Neural progenitor cell (in vitro differentiated cells): ENCODE results near the gene CRK. TPM values are rescaled to one million over a fixed set of nuclear protein-coding genes. Genes with fewer than 3 reads are reported as not detected.

Experiments
- DNase-seq: peaks from one replicate; pipeline ENCODE4 v3.0.0-alpha.2; 2016; ENCODE audit warnings: low spot score
- H2AFZ ChIP-seq: fragments of 200-600 bp; sonication (generic); replicated peaks from 2 replicates; pipeline ENCODE4 v1.6.1; 2016; ENCODE audit warnings: antibody characterized with exemption
- H3F3A ChIP-seq: fragments of 200-600 bp; sonication (generic); 2 replicates; pipeline ENCODE4 v1.6.1; 2016; ENCODE audit warnings: antibody characterized with exemption, low read depth
- H3K27ac ChIP-seq: fragments of 200-600 bp; sonication (generic); 2 replicates; pipeline ENCODE4 v1.5.1; 2016; ENCODE audit warnings: mild to moderate bottlenecking
- H3K27me3 ChIP-seq: fragments of 200-600 bp; sonication (generic); 2 replicates; pipeline ENCODE4 v1.6.1; 2016; ENCODE audit warnings: mild to moderate bottlenecking, moderate library complexity
- H3K36me3 ChIP-seq: fragments of 200-600 bp; sonication (generic); 2 replicates; pipeline ENCODE4 v1.5.1; 2016
- H3K4me1 ChIP-seq: fragments of 200-600 bp; sonication (generic); 2 replicates; pipeline ENCODE4 v1.6.1; 2016; ENCODE audit warnings: mixed run types
- H3K4me2 ChIP-seq: fragments of 200-600 bp; sonication (generic); 2 replicates; pipeline ENCODE4 v1.6.1; 2016
- H3K4me3 ChIP-seq: fragments of 200-600 bp; sonication (generic); 2 replicates; pipeline ENCODE4 v1.5.1; 2016
- H3K79me2 ChIP-seq: fragments of 200-600 bp; sonication (generic); 2 replicates; pipeline ENCODE4 v1.6.1; 2016; ENCODE audit warnings: low read depth
- H3K9ac ChIP-seq: fragments of 200-600 bp; sonication (generic); 2 replicates; pipeline ENCODE4 v1.6.1; 2016
- H3K9me3 ChIP-seq: fragments of 200-600 bp; sonication (generic); 2 replicates; pipeline ENCODE4 v1.5.1; 2016; ENCODE audit warnings: low read depth
- H4K20me1 ChIP-seq: fragments of 200-600 bp; sonication (generic); 2 replicates; pipeline ENCODE4 v1.6.1; 2016; ENCODE audit warnings: low read depth
- H3K27ac Mint-ChIP-seq: 3 replicates; pipeline ENCODE4 v1.8.0; 2021; ENCODE audit warnings: mixed read lengths
- H3K27me3 Mint-ChIP-seq: 2 replicates; pipeline ENCODE4 v1.8.0; 2022; ENCODE audit warnings: low read depth, mild to moderate bottlenecking, inconsistent platforms, moderate library complexity, mixed read lengths; ENCODE audit not compliant: insufficient read depth
- H3K36me3 Mint-ChIP-seq: 3 replicates; pipeline ENCODE4 v1.8.0; 2021; ENCODE audit warnings: mixed read lengths
- H3K4me1 Mint-ChIP-seq: 3 replicates; pipeline ENCODE4 v1.8.0; 2021; ENCODE audit warnings: mixed read lengths
- H3K4me3 Mint-ChIP-seq: 3 replicates; pipeline ENCODE4 v1.8.0; 2021; ENCODE audit warnings: mild to moderate bottlenecking, moderate library complexity, mixed read lengths
- H3K9me3 Mint-ChIP-seq: 3 replicates; pipeline ENCODE4 v1.8.0; 2020; ENCODE audit warnings: mixed read lengths
- CTCF ChIP-seq: fragments of 200-600 bp; sonication (generic); IDR thresholded peaks from 2 replicates; pipeline ENCODE4 v1.5.1; 2017; ENCODE audit warnings: antibody characterized with exemption, mild to moderate bottlenecking
- EZH2 ChIP-seq: fragments of 200-600 bp; sonication (generic); IDR thresholded peaks from 2 replicates; pipeline ENCODE4 v1.6.1; 2017; ENCODE audit warnings: antibody characterized with exemption, mild to moderate bottlenecking, moderate library complexity
- EZH2phosphoT487 ChIP-seq: fragments of 200-600 bp; sonication (generic); IDR thresholded peaks from 2 replicates; pipeline ENCODE4 v1.6.1; 2017; ENCODE audit warnings: antibody characterized with exemption
- total RNA-seq: library from RNA; depleted of rRNA; stranded (reverse); fragments of >200 nt; gene quantifications from 2 replicates; pipeline ENCODE4 v1.2.3, GENCODE V29; 2015; ENCODE audit warnings: low replicate concordance

The CRK gene
- total RNA-seq, 1 donor from 2014 or later = 59.6 TPM

DNA sequence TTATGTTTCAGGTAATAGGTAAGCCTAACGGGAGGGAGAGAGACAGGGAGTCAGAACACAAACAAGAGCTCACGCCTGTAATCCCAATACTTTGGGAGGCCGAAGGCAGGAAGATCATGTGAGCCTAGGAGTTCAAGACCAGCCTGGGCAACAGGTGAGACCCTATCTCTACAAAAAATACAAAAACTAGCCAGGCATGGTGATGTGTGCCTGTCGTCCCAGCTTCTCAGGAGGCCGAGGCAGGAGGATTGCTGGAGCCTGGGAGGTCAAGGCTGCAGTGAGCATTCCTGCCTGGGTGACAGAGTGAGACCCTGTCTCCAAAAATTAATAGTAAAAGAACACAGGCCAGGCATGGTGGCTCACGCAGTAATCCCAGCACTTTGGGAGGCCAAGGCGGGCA, 83.4 kb downstream of the CRK start:
- Histone ChIP-seq H3K36me3 (no peaks in the 10 kb centered on the region), H3K79me2 (peaks cover 100% of the 10 kb centered on the region), H3K4me3 (no peak overlapping the region), H3K27ac (no peak overlapping the region), H3K27me3 (no peaks in the 10 kb centered on the region), H3K9me3 (no peaks in the 10 kb centered on the region), H3K4me1 (no peaks in the 10 kb centered on the region), H3K9ac (no peak overlapping the region), H4K20me1 (peaks cover 100% of the 10 kb centered on the region), H3K4me2 (no peak overlapping the region), H2AFZ (no peak overlapping the region), H3F3A (peaks cover 51% of the 10 kb centered on the region)
- H3K36me3 Mint-ChIP-seq = peaks cover 20% of the 10 kb centered on the region
- H3K9me3 Mint-ChIP-seq = no peaks in the 10 kb centered on the region
- H3K4me3 Mint-ChIP-seq = no peak overlapping the region
- H3K27ac Mint-ChIP-seq = no peak overlapping the region
- no peak for DNase-seq
- H3K4me1 Mint-ChIP-seq = peaks cover 30% of the 10 kb centered on the region
- TF ChIP-seq CTCF (no peak), EZH2phosphoT487 (no peak), EZH2 (no peak)
- no peaks in the 10 kb centered on the region for H3K27me3 Mint-ChIP-seq

DNA sequence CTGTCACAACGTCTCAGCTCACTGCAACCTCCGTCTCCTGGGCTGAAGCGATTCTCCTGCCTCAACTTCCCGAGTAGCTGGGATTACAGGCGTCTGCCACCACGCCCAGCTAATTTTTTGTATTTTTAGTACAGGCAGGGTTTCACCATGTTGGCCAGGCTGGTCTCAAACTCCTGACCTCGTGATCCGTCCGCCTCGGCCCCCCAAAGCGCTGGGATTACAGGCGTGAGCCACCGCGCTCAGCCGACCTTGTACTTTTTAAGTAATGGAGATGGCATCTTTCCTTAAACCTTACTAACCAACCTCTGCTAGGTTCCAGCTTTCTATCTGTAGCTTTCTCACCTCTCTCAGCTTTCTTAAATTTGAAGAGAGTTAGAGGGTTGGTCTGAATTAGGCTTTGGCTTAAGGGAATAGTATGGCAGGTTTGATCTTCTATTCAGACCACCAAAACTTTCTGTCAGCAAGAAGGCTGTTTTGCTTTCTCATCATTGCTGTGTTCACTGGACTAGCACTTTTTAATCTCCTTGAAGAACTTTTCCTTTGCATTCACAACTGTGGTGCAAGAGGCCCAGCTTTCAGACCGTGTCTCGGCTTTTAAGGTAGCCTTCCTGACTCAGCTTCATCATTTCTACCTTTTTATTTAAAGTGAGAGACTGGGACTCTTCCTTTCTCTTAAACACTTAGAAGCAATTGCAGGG, 84.0 kb downstream of the CRK start:
- H3K36me3 Mint-ChIP-seq = peaks cover 18% of the 10 kb centered on the region
- H3K27me3 Mint-ChIP-seq = no peaks in the 10 kb centered on the region
- Histone ChIP-seq H2AFZ (no peak overlapping the region), H3K27ac (no peak overlapping the region), H4K20me1 (peaks cover 100% of the 10 kb centered on the region), H3K9me3 (no peaks in the 10 kb centered on the region), H3K36me3 (no peaks in the 10 kb centered on the region), H3F3A (peaks cover 57% of the 10 kb centered on the region), H3K4me2 (no peak overlapping the region), H3K9ac (no peak overlapping the region), H3K4me3 (no peak overlapping the region), H3K79me2 (peaks cover 100% of the 10 kb centered on the region), H3K27me3 (no peaks in the 10 kb centered on the region), H3K4me1 (no peaks in the 10 kb centered on the region)
- H3K4me1 Mint-ChIP-seq = peaks cover 32% of the 10 kb centered on the region
- H3K4me3 Mint-ChIP-seq = no peak overlapping the region
- H3K9me3 Mint-ChIP-seq = no peaks in the 10 kb centered on the region
- TF ChIP-seq EZH2 (no peak), CTCF (no peak), EZH2phosphoT487 (no peak)
- DNase-seq = no peak
- H3K27ac Mint-ChIP-seq = no peak overlapping the region

Other genes starting within 250 kb of the CRK start
- gene BHLHA9, start 185.8 kb downstream of the CRK start, total RNA-seq = not detected in 2 replicates
- 0.06 TPM in 1 of 2 replicates, not detected in the other for gene TRARG1, start 176.6 kb downstream of the CRK start, total RNA-seq
- 1,602 and 2,181 TPM in 2 replicates for gene YWHAE, start 56.0 kb downstream of the CRK start, total RNA-seq
- gene MYO1C, start 36.5 kb upstream of the CRK start, total RNA-seq = 28.7 and 40.6 TPM in 2 replicates
- 11.7 and 20.9 TPM in 2 replicates for gene INPP5K, start 60.4 kb upstream of the CRK start, total RNA-seq
- gene PITPNA, start 106.6 kb upstream of the CRK start, total RNA-seq = 25.3 and 29.6 TPM in 2 replicates
- gene SLC43A2, start 172.6 kb upstream of the CRK start, total RNA-seq = 6.8 and 18.4 TPM in 2 replicates
- 1.1 TPM in 1 of 2 replicates, not detected in the other for gene SCARF1, start 189.5 kb upstream of the CRK start, total RNA-seq
- 0.13 and 2.8 TPM in 2 replicates for gene RILP, start 193.6 kb upstream of the CRK start, total RNA-seq
- gene PRPF8, start 228.6 kb upstream of the CRK start, total RNA-seq = 119 and 173 TPM in 2 replicates